ENCODE measurements around the gene ATP1A3. TPM values are rescaled to one million over a fixed set of nuclear protein-coding genes. Genes with fewer than 3 reads are reported as not detected.

The ATP1A3 gene
- total RNA-seq, 2 donors from 2014 or later = 0.69 to 1.0 TPM

DNA sequence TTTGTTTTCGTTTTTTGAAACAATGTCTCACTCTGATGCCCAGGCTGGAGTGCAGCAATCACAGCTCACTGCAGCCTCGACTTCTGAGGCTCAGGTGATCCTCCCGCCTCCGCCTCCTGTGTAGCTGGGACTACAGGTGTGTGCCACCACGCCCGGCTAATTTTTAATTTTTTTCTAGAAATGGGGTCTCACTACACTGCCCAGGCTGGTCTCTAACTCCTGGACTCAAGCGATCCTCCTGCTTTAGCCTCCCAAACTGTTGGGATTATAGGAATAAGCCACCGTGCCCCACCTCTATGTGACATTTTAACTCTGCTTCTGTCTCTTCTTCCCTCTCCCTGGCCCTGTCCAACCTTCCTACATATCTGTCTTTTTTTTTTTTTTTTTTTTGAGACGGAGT, 5.1 kb downstream of the ATP1A3 start:
- H3K9ac ChIP-seq (ENCODE audit: extremely low read depth, low read length, poor library complexity, severe bottlenecking) = no peak overlapping the region
- Mint-ChIP-seq H3K4me1 (peaks cover 3% of the 10 kb centered on the region), H3K4me3 (no peak overlapping the region), H3K27ac (no peak overlapping the region), H3K36me3 (ENCODE audit: low read depth) (no peaks in the 10 kb centered on the region), H3K9me3 (no peaks in the 10 kb centered on the region), H3K27me3 (ENCODE audit: insufficient read depth) (peaks cover 17% of the 10 kb centered on the region)
- peaks cover 24% of the 10 kb centered on the region for H3K27me3 ChIP-seq (ENCODE audit: control insufficient read depth, insufficient read depth, low read length, poor library complexity, severe bottlenecking)
- no peaks in the 10 kb centered on the region for H3K4me1 ChIP-seq (ENCODE audit: control insufficient read depth, insufficient read depth, low read length)
- WGBS, 2 experiments (ENCODE audit: insufficient coverage in 1 of 2, insufficient read length in 1 of 2) = 83 to 91% methylated on average over 6 to 9 of the region's 9 CpGs
- H3K9me3 ChIP-seq (ENCODE audit: control insufficient read depth, low read length) = no peaks in the 10 kb centered on the region
- no peaks in the 10 kb centered on the region for H3K36me3 ChIP-seq (ENCODE audit: control insufficient read depth, insufficient read depth, low read length)
- H3K27ac ChIP-seq (ENCODE audit: low read depth, low read length) = no peak overlapping the region
- TF ChIP-seq, protein P1, sequence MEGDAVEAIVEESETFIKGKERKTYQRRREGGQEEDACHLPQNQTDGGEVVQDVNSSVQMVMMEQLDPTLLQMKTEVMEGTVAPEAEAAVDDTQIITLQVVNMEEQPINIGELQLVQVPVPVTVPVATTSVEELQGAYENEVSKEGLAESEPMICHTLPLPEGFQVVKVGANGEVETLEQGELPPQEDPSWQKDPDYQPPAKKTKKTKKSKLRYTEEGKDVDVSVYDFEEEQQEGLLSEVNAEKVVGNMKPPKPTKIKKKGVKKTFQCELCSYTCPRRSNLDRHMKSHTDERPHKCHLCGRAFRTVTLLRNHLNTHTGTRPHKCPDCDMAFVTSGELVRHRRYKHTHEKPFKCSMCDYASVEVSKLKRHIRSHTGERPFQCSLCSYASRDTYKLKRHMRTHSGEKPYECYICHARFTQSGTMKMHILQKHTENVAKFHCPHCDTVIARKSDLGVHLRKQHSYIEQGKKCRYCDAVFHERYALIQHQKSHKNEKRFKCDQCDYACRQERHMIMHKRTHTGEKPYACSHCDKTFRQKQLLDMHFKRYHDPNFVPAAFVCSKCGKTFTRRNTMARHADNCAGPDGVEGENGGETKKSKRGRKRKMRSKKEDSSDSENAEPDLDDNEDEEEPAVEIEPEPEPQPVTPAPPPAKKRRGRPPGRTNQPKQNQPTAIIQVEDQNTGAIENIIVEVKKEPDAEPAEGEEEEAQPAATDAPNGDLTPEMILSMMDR (conservative IDR thresholded peaks at IDR 0.05) = no peak
- H3K4me3 ChIP-seq (ENCODE audit: low read length) = no peak overlapping the region
- no peak for DNase-seq

DNA sequence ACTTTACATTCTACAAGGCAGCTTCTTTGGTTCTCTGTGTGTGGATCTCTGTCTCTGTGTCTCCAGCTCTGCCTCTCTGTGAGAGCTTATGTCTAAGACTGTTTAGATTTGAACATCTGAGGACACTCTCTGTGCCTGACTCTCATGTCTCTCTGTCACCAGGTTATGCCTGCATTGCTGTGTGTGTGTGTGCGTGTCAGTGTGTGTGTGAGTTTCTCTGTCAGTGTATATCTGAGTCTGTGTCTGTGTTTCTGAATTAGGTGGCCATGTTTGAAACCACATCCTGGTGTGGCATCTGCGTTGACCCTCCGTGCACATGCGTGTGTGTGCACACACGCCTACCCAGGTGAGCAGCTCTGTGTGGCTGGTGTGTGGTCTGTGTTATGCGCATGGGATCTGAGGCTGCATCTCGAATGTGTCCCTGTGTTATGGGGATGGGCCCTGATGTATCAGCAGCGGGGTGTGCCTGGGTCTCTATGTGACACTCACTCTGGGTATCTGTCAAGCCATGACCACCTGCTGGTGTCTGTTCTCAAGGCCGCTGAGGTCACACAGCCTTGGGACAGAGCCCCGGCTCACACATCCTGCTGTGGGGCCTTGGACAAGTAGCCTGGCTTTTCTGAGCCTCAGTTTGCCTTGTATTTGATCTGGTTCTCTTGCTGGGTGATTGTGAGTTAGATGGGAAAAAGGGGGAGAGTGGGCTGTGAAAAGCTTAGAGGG, 6.7 kb downstream of the ATP1A3 start:
- Histone ChIP-seq H3K9ac (ENCODE audit: extremely low read depth, low read length, poor library complexity, severe bottlenecking) (no peak overlapping the region), H3K4me1 (ENCODE audit: control insufficient read depth, insufficient read depth, low read length) (no peaks in the 10 kb centered on the region), H3K36me3 (ENCODE audit: control insufficient read depth, insufficient read depth, low read length) (no peaks in the 10 kb centered on the region), H3K4me3 (ENCODE audit: low read length) (no peak overlapping the region), H3K27ac (ENCODE audit: low read depth, low read length) (no peak overlapping the region), H3K27me3 (ENCODE audit: control insufficient read depth, insufficient read depth, low read length, poor library complexity, severe bottlenecking) (peaks cover 11% of the 10 kb centered on the region), H3K9me3 (ENCODE audit: control insufficient read depth, low read length) (no peaks in the 10 kb centered on the region)
- WGBS, 2 experiments (ENCODE audit: insufficient coverage in 1 of 2, insufficient read length in 1 of 2) = 73 to 90% methylated on average over 4 to 10 of the region's 10 CpGs
- TF ChIP-seq, protein P1 (conservative IDR thresholded peaks at IDR 0.05) = no peak
- no peak for DNase-seq
- Mint-ChIP-seq H3K4me3 (no peak overlapping the region), H3K9me3 (no peaks in the 10 kb centered on the region), H3K27ac (no peak overlapping the region), H3K27me3 (ENCODE audit: insufficient read depth) (peaks cover 5% of the 10 kb centered on the region), H3K36me3 (ENCODE audit: low read depth) (no peaks in the 10 kb centered on the region), H3K4me1 (no peaks in the 10 kb centered on the region)

DNA sequence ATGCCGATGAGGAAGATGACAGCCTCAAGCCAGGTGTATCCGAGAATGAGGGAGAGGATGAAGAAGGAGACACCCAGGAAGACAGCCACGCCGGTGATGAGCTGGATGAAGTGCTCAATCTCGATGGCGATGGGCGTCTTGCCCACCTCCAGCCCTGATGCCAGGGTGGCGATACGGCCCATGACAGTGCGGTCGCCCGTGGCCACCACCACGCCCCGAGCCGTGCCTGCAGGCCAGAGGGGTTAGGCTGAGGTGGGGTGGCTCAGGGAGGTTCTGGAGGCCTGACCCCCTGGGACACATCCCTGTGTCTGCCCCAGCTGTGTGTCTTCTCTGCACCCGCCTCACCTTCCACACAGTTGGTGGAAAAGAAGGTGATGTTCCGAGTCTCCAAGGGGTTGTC, 9.1 kb downstream of the ATP1A3 start:
- Mint-ChIP-seq H3K36me3 (ENCODE audit: low read depth) (no peaks in the 10 kb centered on the region), H3K9me3 (no peaks in the 10 kb centered on the region), H3K4me3 (no peak overlapping the region), H3K27me3 (ENCODE audit: insufficient read depth) (no peaks in the 10 kb centered on the region), H3K27ac (no peak overlapping the region), H3K4me1 (no peaks in the 10 kb centered on the region)
- 91 to 96% methylated on average over 14 to 17 of the region's 17 CpGs for WGBS, 2 experiments (ENCODE audit: insufficient coverage in 1 of 2, insufficient read length in 1 of 2)
- Histone ChIP-seq H3K9me3 (ENCODE audit: control insufficient read depth, low read length) (no peaks in the 10 kb centered on the region), H3K27ac (ENCODE audit: low read depth, low read length) (no peak overlapping the region), H3K4me1 (ENCODE audit: control insufficient read depth, insufficient read depth, low read length) (no peaks in the 10 kb centered on the region), H3K9ac (ENCODE audit: extremely low read depth, low read length, poor library complexity, severe bottlenecking) (no peak overlapping the region), H3K4me3 (ENCODE audit: low read length) (no peak overlapping the region), H3K36me3 (ENCODE audit: control insufficient read depth, insufficient read depth, low read length) (no peaks in the 10 kb centered on the region), H3K27me3 (ENCODE audit: control insufficient read depth, insufficient read depth, low read length, poor library complexity, severe bottlenecking) (peaks cover 6% of the 10 kb centered on the region)
- TF ChIP-seq, protein P1 (conservative IDR thresholded peaks at IDR 0.05) = no peak
- no peak for DNase-seq
